H9 (cell line): ENCODE results near the gene ATOH7. TPM values are rescaled to one million over a fixed set of nuclear protein-coding genes. Genes with fewer than 3 reads are reported as not detected.

Experiments used
- DNase-seq: peaks from one replicate; pipeline ENCODE4 v3.0.0-alpha.2; 2017
- H2AFZ ChIP-seq: one replicate; pipeline ENCODE4 v1.6.1; 2013; ENCODE audit warnings: mild to moderate bottlenecking, low read length, control low read depth, moderate library complexity
- H2AK5ac ChIP-seq: 2 replicates; pipeline ENCODE4 v1.6.1; 2013; ENCODE audit warnings: low read length, control low read depth, mixed read lengths; ENCODE audit not compliant: insufficient read length
- H2BK120ac ChIP-seq: one replicate; pipeline ENCODE4 v1.6.1; 2013; ENCODE audit warnings: low read depth, mild to moderate bottlenecking, low read length, control low read depth, inconsistent platforms; ENCODE audit not compliant: poor library complexity, severe bottlenecking
- H2BK12ac ChIP-seq: 2 replicates; pipeline ENCODE4 v1.6.1; 2013; ENCODE audit warnings: low read length, control low read depth, mixed read lengths, low read depth; ENCODE audit not compliant: insufficient read length
- H2BK15ac ChIP-seq: 2 replicates; pipeline ENCODE4 v1.6.1; 2013; ENCODE audit warnings: low read depth, low read length, control low read depth
- H2BK20ac ChIP-seq: one replicate; pipeline ENCODE4 v1.6.1; 2013; ENCODE audit warnings: low read depth, mild to moderate bottlenecking, low read length, control low read depth, inconsistent platforms; ENCODE audit not compliant: poor library complexity, severe bottlenecking
- H2BK5ac ChIP-seq: 2 replicates; pipeline ENCODE4 v1.6.1; 2013; ENCODE audit warnings: low read length, control low read depth, mixed read lengths; ENCODE audit not compliant: insufficient read length
- H3K14ac ChIP-seq: 2 replicates; pipeline ENCODE4 v1.6.1; 2013; ENCODE audit warnings: low read length, control low read depth; ENCODE audit not compliant: insufficient read depth
- H3K18ac ChIP-seq: 2 replicates; pipeline ENCODE4 v1.6.1; 2013; ENCODE audit warnings: low read depth, mild to moderate bottlenecking, mixed read lengths, low read length, control low read depth; ENCODE audit not compliant: insufficient read length
- H3K23ac ChIP-seq: 2 replicates; pipeline ENCODE4 v1.6.1; 2013; ENCODE audit warnings: low read length, control low read depth, mixed read lengths, low read depth; ENCODE audit not compliant: insufficient read length
- H3K23me2 ChIP-seq: 2 replicates; pipeline ENCODE4 v1.6.1; 2013; ENCODE audit warnings: low read depth, mild to moderate bottlenecking, mixed read lengths, low read length, control low read depth; ENCODE audit not compliant: insufficient read length, poor library complexity, severe bottlenecking
- H3K27ac ChIP-seq: 2 replicates; pipeline ENCODE4 v1.5.1; 2013; ENCODE audit warnings: low read length, control low read depth, mixed read lengths, low read depth; ENCODE audit not compliant: insufficient read length
- H3K27me3 ChIP-seq: 2 replicates; pipeline ENCODE4 v1.6.1; 2013; ENCODE audit warnings: low read length, control low read depth, inconsistent platforms; ENCODE audit not compliant: insufficient read depth
- H3K4ac ChIP-seq: 2 replicates; pipeline ENCODE4 v1.6.1; 2013; ENCODE audit warnings: low read depth, mild to moderate bottlenecking, control low read depth, inconsistent platforms, low read length, moderate library complexity
- H3K4me1 ChIP-seq: 2 replicates; pipeline ENCODE4 v1.6.1; 2013; ENCODE audit warnings: low read length, control low read depth, inconsistent platforms; ENCODE audit not compliant: insufficient read depth
- H3K4me2 ChIP-seq: 2 replicates; pipeline ENCODE4 v1.6.1; 2013; ENCODE audit warnings: low read length, control low read depth, mixed read lengths; ENCODE audit not compliant: insufficient read length, insufficient read depth
- H3K56ac ChIP-seq: 2 replicates; pipeline ENCODE4 v1.6.1; 2013; ENCODE audit warnings: low read depth, mild to moderate bottlenecking, mixed read lengths, low read length, control low read depth; ENCODE audit not compliant: insufficient read length
- H3K79me1 ChIP-seq: 2 replicates; pipeline ENCODE4 v1.6.1; 2013; ENCODE audit warnings: low read depth, mild to moderate bottlenecking, moderate library complexity, low read length, control low read depth, inconsistent platforms; ENCODE audit not compliant: insufficient read depth, poor library complexity, severe bottlenecking
- H3K79me2 ChIP-seq: 2 replicates; pipeline ENCODE4 v1.6.1; 2013; ENCODE audit warnings: low read length, control low read depth, inconsistent platforms; ENCODE audit not compliant: insufficient read depth
- H3K9ac ChIP-seq: 2 replicates; pipeline ENCODE4 v1.6.1; 2013; ENCODE audit warnings: low read length, control low read depth, mixed read lengths; ENCODE audit not compliant: insufficient read length; ENCODE audit errors: extremely low read depth
- H3K9me3 ChIP-seq: one replicate; pipeline ENCODE4 v1.6.1; 2013; ENCODE audit warnings: low read depth, low read length, inconsistent platforms; ENCODE audit not compliant: control insufficient read depth
- H3T11ph ChIP-seq: one replicate; pipeline ENCODE4 v1.6.1; 2013; ENCODE audit warnings: mild to moderate bottlenecking, low read length, control low read depth, inconsistent platforms
- H4K20me1 ChIP-seq: one replicate; pipeline ENCODE4 v1.6.1; 2013; ENCODE audit not compliant: control insufficient read depth, insufficient read length, insufficient read depth
- H4K5ac ChIP-seq: 2 replicates; pipeline ENCODE4 v1.6.1; 2013; ENCODE audit warnings: low read depth, mild to moderate bottlenecking, mixed read lengths, low read length, control low read depth; ENCODE audit not compliant: insufficient read length
- H4K8ac ChIP-seq: replicated peaks from 2 replicates; pipeline ENCODE4 v1.6.1; 2013; ENCODE audit warnings: low read length, control low read depth, mixed read lengths, low read depth; ENCODE audit not compliant: insufficient read length
- H4K91ac ChIP-seq: 2 replicates; pipeline ENCODE4 v1.6.1; 2013; ENCODE audit warnings: low read depth, mild to moderate bottlenecking, moderate library complexity, mixed read lengths, low read length, control low read depth; ENCODE audit not compliant: insufficient read length
- H3K27ac Mint-ChIP-seq, 3 experiments: 2 replicates in 2 of 3; 3 replicates in 1 of 3; pipeline ENCODE4 v1.8.0; 2020 to 2021; ENCODE audit warnings: mixed read lengths in 3 of 3, mild to moderate bottlenecking in 1 of 3, moderate library complexity in 1 of 3
- H3K27me3 Mint-ChIP-seq: 2 replicates; pipeline ENCODE4 v1.8.0; 2021; ENCODE audit warnings: low read depth, mild to moderate bottlenecking, moderate library complexity, mixed read lengths
- H3K36me3 Mint-ChIP-seq, 3 experiments: 2 replicates in 2 of 3; 3 replicates in 1 of 3; pipeline ENCODE4 v1.8.0; 2020 to 2021; ENCODE audit warnings: low read depth in 3 of 3, mixed read lengths in 3 of 3; ENCODE audit not compliant: insufficient read depth in 1 of 3
- H3K4me1 Mint-ChIP-seq, 2 experiments: 2 replicates each; pipeline ENCODE4 v1.8.0; 2020; ENCODE audit warnings: mixed read lengths in 2 of 2
- H3K4me3 Mint-ChIP-seq, 2 experiments: 2 replicates in 1 of 2; 3 replicates in 1 of 2; pipeline ENCODE4 v1.8.0; 2020 to 2021; ENCODE audit warnings: mild to moderate bottlenecking in 2 of 2, mixed read lengths in 2 of 2, moderate library complexity in 1 of 2
- H3K9me3 Mint-ChIP-seq, 2 experiments: 2 replicates in 1 of 2; 3 replicates in 1 of 2; pipeline ENCODE4 v1.8.0; 2020; ENCODE audit warnings: mild to moderate bottlenecking in 2 of 2, mixed read lengths in 2 of 2, moderate library complexity in 1 of 2
- CTCF ChIP-seq: fragments of 200-600 bp; sonication (generic); conservative IDR thresholded peaks from 3 replicates; pipeline ENCODE4 v1.8.0; 2021; ENCODE audit warnings: antibody characterized with exemption, mild to moderate bottlenecking
- WGBS: extraction: QIAGEN DNeasy Blood & Tissue Kit; methylation state at CpG from one replicate; pipeline ENCODE4 v1.1.7; 2013; ENCODE audit warnings: missing lambda C conversion rate, low lambda C conversion rate, mixed read lengths; ENCODE audit not compliant: insufficient read length; ENCODE audit errors: extremely low coverage; 5-methylcytosine and 5-hydroxymethylcytosine counted together
- total RNA-seq: library from RNA; stranded (reverse); gene quantifications from 2 replicates; pipeline ENCODE4 v1.2.1, GENCODE V29; 2021

ATOH7 gene
- total RNA-seq, 1 experiment from 2014 or later = 0.20 TPM

- peaks cover 10 to 11% of the 10 kb centered on the region in 2 experiments for H3K4me1 Mint-ChIP-seq
- no peak overlapping the region for H4K5ac ChIP-seq
- H4K8ac ChIP-seq = no peak overlapping the region
- H3K4me3 Mint-ChIP-seq = no peak overlapping the region; a peak in 1 of 5 replicates
- no peak overlapping the region for H2AK5ac ChIP-seq
- TF ChIP-seq CTCF = no peak
- H4K20me1 ChIP-seq = no peaks in the 10 kb centered on the region
- DNase-seq = no peak
- H3K23ac ChIP-seq = no peak overlapping the region
- no peak overlapping the region for H2BK20ac ChIP-seq
- no peak overlapping the region for H3K27ac Mint-ChIP-seq
- no peak overlapping the region for H4K91ac ChIP-seq
- H2BK15ac ChIP-seq = no peak overlapping the region
- no peaks in the 10 kb centered on the region for H3K9me3 Mint-ChIP-seq
- H3K4ac ChIP-seq = no peak overlapping the region
- H3K36me3 Mint-ChIP-seq = no peaks in the 10 kb centered on the region
- H3K18ac ChIP-seq = no peak overlapping the region
- WGBS = no CpG with 5 or more reads among the region's 5 CpGs
- H3K4me2 ChIP-seq = peak overlapping the region; percentile 72
- H3K9me3 ChIP-seq = no peaks in the 10 kb centered on the region
- no peaks in the 10 kb centered on the region for H3K79me2 ChIP-seq
- H3K27me3 ChIP-seq = no peaks in the 10 kb centered on the region; the same call in 1 of the 2 replicates
- no peak overlapping the region for H3T11ph ChIP-seq
- no peak overlapping the region for H2BK120ac ChIP-seq
- H3K4me1 ChIP-seq = no peaks in the 10 kb centered on the region; the same call in 1 of the 2 replicates
- H3K27me3 Mint-ChIP-seq = peaks cover 49% of the 10 kb centered on the region
- no peak overlapping the region for H3K56ac ChIP-seq
- no peak overlapping the region for H2BK5ac ChIP-seq
- H3K27ac ChIP-seq = no peak overlapping the region
- H2AFZ ChIP-seq = no peak overlapping the region
- no peak overlapping the region for H3K9ac ChIP-seq
- no peak overlapping the region for H2BK12ac ChIP-seq
- H3K79me1 ChIP-seq = no peaks in the 10 kb centered on the region
- H3K23me2 ChIP-seq = peaks cover 8% of the 10 kb centered on the region
- H3K14ac ChIP-seq = no peak overlapping the region
These were observed 1.6 kb downstream of the ATOH7 start for GRCh38 chr10:68230268-68230667.
